Duodenal mucosa (tissue), 2 donors: ENCODE measurements around the gene FAAH.

Experiments used
- H3K27ac ChIP-seq: one replicate; pipeline ENCODE4 v1.7.0; 2013; ENCODE audit warnings: low read depth, low read length
- H3K27me3 ChIP-seq, 2 donors: one replicate each; pipeline ENCODE4 v1.7.0; 2013; ENCODE audit warnings: low read length in 2 of 2, control low read depth in 1 of 2; ENCODE audit not compliant: insufficient read depth in 2 of 2, control insufficient read depth in 1 of 2
- H3K36me3 ChIP-seq, 2 donors: one replicate each; pipeline ENCODE4 v1.7.0; 2013; ENCODE audit warnings: low read length in 2 of 2, control low read depth in 1 of 2; ENCODE audit not compliant: insufficient read depth in 2 of 2, control insufficient read depth in 1 of 2
- H3K4me1 ChIP-seq, 2 donors: one replicate each; pipeline ENCODE4 v1.7.0; 2013; ENCODE audit warnings: low read length in 2 of 2, control low read depth in 1 of 2; ENCODE audit not compliant: insufficient read depth in 2 of 2, control insufficient read depth in 1 of 2
- H3K4me3 ChIP-seq, 2 donors: one replicate each; pipeline ENCODE4 v1.7.0; 2013; ENCODE audit warnings: low read length in 2 of 2, low read depth in 1 of 2
- H3K9ac ChIP-seq, 2 donors: one replicate each; pipeline ENCODE4 v1.7.0; 2013; ENCODE audit warnings: low read length in 2 of 2, low read depth in 1 of 2
- H3K9me3 ChIP-seq, 2 donors: one replicate each; pipeline ENCODE4 v1.7.0; 2013; ENCODE audit warnings: low read length in 2 of 2, control low read depth in 1 of 2; ENCODE audit not compliant: control insufficient read depth in 1 of 2

The FAAH gene

DNA sequence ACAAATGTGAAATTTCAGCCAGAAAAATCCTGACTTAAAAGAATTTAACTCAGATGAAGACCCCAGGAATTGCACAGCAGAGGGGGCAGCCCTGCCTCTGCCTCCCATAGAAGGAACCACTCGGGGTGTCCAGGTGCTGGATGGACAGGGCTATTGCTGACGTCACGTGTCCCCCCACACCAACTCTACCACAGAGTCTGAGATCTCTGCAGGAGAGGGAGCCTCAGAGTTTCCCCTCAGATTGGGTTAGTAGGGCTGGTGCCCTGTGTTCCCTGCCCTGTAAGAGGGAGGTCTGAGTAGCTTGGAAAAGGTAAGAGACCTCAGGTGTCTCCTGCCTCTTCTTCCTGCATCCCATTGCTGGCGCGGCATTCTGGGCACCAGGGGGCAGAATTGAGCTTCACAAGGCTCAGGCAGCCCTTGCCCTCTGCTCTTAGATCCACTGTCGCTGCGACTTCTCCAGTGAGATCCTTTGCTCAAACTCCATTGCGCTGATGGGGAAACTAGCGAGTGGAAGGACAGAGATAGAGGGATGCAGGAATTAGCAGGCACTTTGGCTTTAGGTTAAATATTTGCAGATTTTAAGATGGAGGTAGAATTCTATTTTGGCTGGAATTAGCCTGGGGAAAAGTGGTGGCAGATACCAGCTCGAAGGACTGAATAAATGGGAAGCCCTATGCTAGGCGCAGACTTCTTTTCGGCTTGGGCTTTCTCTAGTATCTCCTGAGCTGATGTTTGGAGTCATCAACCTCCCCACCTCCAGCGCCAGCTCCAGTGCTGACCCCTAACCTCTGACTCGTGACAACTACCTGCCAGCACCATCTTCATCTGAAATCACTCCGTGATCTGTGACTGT is 52.8 kb downstream of the FAAH start:
- H3K36me3 ChIP-seq, result no peaks in the 10 kb centered on the region
- no peaks in the 10 kb centered on the region for H3K9me3 ChIP-seq
- no peak overlapping the region for H3K27ac ChIP-seq
- no peak overlapping the region for H3K9ac ChIP-seq
- peaks cover 8 to 15% of the 10 kb centered on the region in 2 donors for H3K4me1 ChIP-seq
- H3K27me3 ChIP-seq, result peaks cover 38 to 40% of the 10 kb centered on the region in 2 donors
- no peak overlapping the region for H3K4me3 ChIP-seq

DNA sequence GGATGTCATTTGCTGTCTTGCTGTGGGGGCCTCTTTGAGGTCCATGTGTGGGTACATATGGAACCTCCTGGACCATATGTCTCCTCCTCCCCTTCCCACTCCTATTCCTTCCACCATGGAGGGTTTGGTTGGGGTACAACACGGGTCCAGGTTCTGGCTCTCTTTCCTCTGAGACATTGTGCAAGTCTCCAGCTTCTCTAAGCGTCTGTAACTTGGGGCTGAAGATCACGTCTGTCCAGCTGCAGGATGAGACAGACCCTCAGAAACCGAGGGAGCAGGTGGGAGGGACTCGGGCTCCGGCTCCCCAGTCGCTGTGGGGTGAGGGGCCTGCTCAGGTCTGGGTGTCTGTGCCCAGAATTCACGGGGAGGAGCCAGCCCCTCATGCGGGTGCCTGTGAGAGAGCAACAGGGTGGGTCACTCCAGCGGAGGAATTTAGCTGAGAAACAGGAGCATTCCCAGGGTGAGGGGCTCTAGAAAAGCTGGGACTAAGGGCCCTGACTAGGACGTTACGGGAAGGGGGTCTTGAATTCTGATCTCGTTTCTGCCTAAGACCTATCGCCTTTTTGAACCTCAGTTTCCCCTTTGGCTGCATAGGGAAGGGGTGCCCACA is 53.5 kb downstream of the FAAH start:
- Histone ChIP-seq H3K36me3 (no peaks in the 10 kb centered on the region), H3K4me1 (peaks cover 5 to 11% of the 10 kb centered on the region in 2 donors), H3K9ac (no peak overlapping the region), H3K27me3 (peaks cover 38 to 40% of the 10 kb centered on the region in 2 donors), H3K4me3 (no peak overlapping the region), H3K9me3 (no peaks in the 10 kb centered on the region), H3K27ac (no peak overlapping the region)

- no peak overlapping the region for H3K27ac ChIP-seq
- H3K27me3 ChIP-seq, result peaks cover 40 to 45% of the 10 kb centered on the region in 2 donors
- H3K4me1 ChIP-seq, result peaks cover 0 to 6% of the 10 kb centered on the region in 2 donors
- H3K36me3 ChIP-seq, result no peaks in the 10 kb centered on the region
- no peak overlapping the region for H3K9ac ChIP-seq
- H3K9me3 ChIP-seq, result no peaks in the 10 kb centered on the region
- peak overlapping the region; percentile 20 to 45 for H3K4me3 ChIP-seq
Measured at GRCh38 chr1:46448109-46448911, 54.2 kb downstream of the FAAH start.

DNA sequence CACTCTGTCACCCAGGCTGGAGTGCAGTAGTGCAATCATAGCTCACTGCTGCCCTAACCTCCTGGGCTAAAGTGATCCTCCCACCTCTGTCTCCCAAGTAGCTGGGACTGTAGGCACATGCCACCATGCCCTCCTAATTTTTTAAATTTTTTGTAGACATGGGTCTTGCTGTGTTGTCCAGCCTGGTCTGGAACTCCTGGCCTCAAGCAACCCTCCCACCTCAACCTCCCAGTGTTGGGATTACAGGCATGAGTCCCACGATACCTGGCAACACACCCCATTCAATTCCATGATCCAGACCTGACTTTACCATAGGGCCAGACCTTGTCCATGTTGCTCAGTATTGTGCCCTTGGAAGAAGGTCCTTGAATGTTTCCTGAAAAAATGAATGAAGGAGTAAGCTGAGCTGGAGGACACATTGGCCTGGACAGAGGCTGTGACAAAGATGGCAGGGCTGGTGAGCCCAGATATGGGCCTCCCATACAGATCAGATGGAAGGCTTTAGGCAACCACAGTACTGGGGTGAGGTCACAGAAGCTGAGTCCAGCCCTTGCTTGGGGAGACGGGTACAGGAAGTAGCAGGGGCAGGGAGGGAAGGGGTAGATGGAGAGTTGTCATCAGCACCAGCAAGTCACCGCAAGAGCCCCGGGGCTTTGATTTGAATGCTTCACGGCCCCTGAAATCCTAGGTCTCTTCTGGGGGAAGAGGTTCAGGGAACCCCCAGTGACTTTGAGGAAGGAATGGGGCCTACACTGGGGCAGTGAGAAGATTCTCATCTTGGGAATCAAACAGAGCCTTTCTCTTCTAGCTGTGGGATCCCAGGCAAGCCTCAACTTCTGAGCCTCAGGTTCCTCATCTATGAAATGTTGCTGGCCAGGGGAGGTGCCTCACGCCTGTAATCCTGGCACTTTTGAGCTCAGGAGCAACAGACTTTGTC is 55.4 kb downstream of the FAAH start:
- H3K27me3 ChIP-seq, result peaks cover 47 to 50% of the 10 kb centered on the region in 2 donors
- no peak overlapping the region for H3K9ac ChIP-seq
- no peaks in the 10 kb centered on the region for H3K9me3 ChIP-seq
- H3K27ac ChIP-seq, result no peak overlapping the region
- H3K4me3 ChIP-seq, result no peak overlapping the region
- no peaks in the 10 kb centered on the region for H3K36me3 ChIP-seq
- H3K4me1 ChIP-seq, result peaks cover 0 to 6% of the 10 kb centered on the region in 2 donors

DNA sequence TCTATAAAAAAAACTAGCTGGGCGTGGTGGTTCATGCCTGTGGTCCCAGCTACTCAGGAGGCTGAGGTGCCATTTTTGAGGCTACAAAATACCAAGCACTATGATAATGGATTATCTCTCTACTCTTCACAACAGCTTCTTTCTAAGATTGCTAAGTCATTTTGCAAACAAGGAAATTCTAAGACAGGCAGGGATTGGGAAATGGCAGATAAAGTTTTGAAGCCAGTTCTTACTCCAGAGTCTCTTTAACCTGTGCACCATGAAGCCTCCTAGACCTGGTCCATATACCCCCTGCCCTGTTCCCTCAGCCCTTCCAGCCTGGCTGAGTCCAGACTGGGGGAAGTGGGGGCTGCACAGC is 56.0 kb downstream of the FAAH start:
- Histone ChIP-seq H3K9ac (no peak overlapping the region), H3K36me3 (no peaks in the 10 kb centered on the region), H3K27me3 (peaks cover 53% of the 10 kb centered on the region in 2 donors), H3K27ac (no peak overlapping the region), H3K4me1 (peaks cover 0 to 6% of the 10 kb centered on the region in 2 donors), H3K9me3 (no peaks in the 10 kb centered on the region), H3K4me3 (no peak overlapping the region)

DNA sequence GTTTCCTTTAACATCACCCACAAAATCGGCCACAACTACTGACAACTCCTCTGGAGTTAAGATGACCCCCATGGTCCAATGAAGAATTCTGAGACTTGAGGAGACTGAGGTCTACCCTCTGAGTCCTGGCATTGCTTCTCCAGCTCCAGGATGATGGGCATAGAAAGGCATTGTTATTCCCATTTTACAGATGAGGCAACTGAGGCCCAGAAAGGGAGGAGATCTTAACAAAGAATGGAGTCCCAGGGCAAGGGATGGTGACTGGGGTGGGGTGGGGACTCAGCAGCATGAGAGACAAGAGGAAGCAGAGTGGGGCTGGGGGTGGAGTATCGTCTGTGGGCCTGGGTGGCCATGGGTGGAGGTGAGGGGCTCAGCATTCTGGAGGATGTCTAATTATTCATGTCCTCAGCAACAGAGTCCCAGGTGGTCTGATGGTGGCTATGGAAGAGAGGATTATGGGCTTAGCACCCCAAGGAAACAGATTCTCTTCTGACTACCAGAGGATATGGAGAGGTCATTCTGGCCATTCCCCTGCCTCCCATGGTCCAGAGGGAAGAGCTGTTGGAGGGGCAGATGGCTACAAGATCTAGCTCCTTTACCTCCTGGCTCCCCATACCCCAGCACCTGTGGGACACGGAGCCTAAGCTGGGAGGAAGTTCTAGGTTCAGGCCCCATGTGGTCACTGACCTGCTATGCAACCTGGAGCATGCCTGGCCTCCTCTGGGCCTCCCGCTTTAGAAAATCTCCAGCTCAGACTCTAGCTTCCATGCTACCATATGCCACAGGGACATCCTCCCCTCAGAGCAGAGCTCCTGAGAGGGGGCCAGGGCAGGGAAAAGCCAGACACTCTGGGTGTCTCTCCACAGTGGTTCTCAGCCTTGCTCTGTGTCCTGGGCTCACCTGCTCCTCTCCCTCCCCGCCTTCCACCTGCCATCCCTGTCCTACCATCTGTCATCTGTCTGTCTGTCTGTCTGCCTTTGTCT is 58.1 kb downstream of the FAAH start:
- H3K9ac ChIP-seq, result no peak overlapping the region
- peaks cover 42 to 48% of the 10 kb centered on the region in 2 donors for H3K27me3 ChIP-seq
- H3K36me3 ChIP-seq, result no peaks in the 10 kb centered on the region

GRCh38 chr1:46452931-46453325 is 58.8 kb downstream of the FAAH start:
- Histone ChIP-seq H3K9ac (no peak overlapping the region), H3K27me3 (peaks cover 35 to 42% of the 10 kb centered on the region in 2 donors), H3K4me1 (peaks cover 0 to 4% of the 10 kb centered on the region in 2 donors)

More for the DNA sequence above, 58.1 kb downstream of the FAAH start:
- H3K27ac ChIP-seq, result no peak overlapping the region
- no peak overlapping the region for H3K4me3 ChIP-seq
- H3K9me3 ChIP-seq, result no peaks in the 10 kb centered on the region
- H3K4me1 ChIP-seq, result peaks cover 0 to 6% of the 10 kb centered on the region in 2 donors

GRCh38 chr1:46453449-46453848 is 59.3 kb downstream of the FAAH start:
- Histone ChIP-seq H3K9me3 (no peaks in the 10 kb centered on the region), H3K4me1 (peaks cover 0 to 2% of the 10 kb centered on the region in 2 donors), H3K27me3 (peaks cover 35 to 39% of the 10 kb centered on the region in 2 donors), H3K36me3 (no peaks in the 10 kb centered on the region), H3K4me3 (no peak overlapping the region), H3K9ac (no peak overlapping the region), H3K27ac (no peak overlapping the region)

More at GRCh38 chr1:46452931-46453325, 58.8 kb downstream of the FAAH start:
- H3K27ac ChIP-seq, result no peak overlapping the region
- H3K4me3 ChIP-seq, result no peak overlapping the region
- no peaks in the 10 kb centered on the region for H3K9me3 ChIP-seq
- no peaks in the 10 kb centered on the region for H3K36me3 ChIP-seq
